GM21447 (cell line): ENCODE data around the gene ZDHHC1.
"Not testable (repeated sequence)": the region's sequence is repeated elsewhere in the genome, so short reads cannot be mapped to it uniquely, and the experiment has no call there.

Experiments used
- ATAC-seq: cut with Tn5 transposase; IDR thresholded peaks from one replicate; pipeline ENCODE4 v1.9.1; 2021; ENCODE audit not compliant: unreplicated experiment

Gene ZDHHC1

GRCh38 chr16:67364600-67365235, 51.6 kb downstream of the ZDHHC1 start:
- ATAC-seq, result no peak

DNA sequence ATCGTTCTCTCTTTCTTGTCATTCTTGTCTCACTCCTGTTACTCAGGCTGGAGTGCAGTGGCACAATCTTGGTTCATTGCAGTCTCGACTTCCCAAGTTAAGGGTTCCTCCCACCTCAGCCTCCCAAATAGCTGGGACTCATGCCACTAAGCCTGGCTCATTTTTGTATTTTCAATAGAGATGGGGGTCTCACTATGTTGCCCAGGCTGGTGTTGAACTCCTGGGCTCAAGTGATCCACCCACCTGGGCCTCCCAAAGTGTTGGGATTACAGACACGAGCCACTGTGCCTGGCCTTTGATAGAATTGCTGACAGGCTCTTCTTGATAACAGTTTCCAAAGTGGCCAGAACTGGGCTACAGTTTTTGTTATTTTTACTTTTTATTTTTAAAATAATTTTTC, 55.2 kb downstream of the ZDHHC1 start:
- no peak for ATAC-seq

- not testable (repeated sequence) for ATAC-seq
Observed at GRCh38 chr16:67359540-67360269, 56.6 kb downstream of the ZDHHC1 start.

GRCh38 chr16:67357561-67357960, 58.7 kb downstream of the ZDHHC1 start:
- ATAC-seq, result no peak

DNA sequence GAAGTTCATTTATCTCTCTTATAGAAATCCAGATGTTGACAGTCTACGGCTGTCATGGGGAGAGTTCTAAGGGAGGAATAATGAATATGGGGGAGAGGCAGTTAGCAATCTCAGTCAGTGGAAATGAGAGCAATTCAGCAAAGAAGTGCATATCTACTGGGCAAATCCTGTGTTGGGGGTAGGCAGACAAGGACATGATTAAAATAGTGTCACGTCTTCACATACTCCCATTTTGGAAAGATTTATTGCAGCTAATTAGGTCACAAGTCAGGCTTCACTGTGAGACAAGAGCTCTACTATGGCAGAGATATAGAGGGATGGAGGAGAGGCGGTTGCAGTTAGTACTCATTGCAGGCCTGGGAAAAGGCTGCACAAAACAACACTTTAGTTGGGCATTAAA, 59.9 kb downstream of the ZDHHC1 start:
- ATAC-seq, result no peak

- ATAC-seq, result not testable (repeated sequence)
Observed at GRCh38 chr16:67352463-67352862, 63.8 kb downstream of the ZDHHC1 start.

DNA sequence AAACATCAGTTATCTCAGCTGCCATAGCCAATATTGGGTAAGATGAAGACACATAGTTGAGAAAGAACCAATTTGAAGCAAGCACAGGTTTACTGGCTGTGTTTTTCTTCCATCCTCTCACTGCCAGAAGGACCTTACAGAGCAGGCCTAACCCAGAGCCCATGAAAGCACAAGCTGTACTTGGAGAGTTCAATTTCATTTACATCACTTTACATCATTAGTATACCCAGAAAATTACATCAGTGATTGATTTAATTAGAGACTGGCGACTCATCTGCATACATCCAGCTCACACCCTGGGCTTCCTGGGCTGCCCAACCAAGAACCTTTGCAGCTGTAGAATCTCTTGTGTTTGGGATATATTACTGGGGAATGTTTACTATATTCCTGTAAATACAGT, 66.0 kb downstream of the ZDHHC1 start:
- ATAC-seq, result no peak

DNA sequence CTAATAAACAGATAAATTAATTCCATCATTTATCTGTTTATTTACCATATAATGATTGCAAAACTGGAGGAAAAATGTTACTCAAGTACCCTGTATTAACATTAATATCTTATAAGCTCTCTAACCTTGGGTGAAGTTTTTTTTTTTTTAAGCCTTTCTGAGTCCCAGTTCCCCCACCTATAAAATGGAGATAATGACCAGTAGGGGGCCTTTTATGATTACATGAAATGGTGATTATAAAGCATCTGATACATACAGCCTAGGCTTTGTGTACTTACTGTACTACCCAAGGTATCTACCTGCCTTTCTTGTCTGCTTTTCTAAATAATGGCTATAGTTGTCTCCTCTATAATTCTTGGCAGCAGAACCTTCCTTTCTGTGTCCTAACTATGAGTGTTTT, 67.1 kb downstream of the ZDHHC1 start:
- ATAC-seq, result no peak

GRCh38 chr16:67346341-67346740, 69.9 kb downstream of the ZDHHC1 start:
- no peak for ATAC-seq

DNA sequence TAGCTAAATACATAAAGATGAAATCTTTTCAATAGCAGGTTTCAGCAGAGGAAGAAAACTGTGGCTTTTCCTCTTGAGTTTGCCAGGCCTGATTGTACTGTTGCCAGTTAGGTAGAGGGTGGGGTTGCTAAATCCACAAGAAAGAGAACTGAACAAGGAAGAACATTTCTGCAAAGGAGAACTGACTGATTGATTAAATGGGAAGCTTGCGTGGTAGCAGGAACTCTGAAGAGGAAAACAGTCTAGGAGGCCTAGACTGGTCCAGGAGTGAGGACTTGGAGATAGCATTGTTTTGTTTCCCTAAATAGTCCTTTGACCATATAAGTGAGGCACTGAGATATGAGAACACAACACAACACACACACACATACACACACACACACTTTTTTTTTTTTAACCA, 70.9 kb downstream of the ZDHHC1 start:
- no peak for ATAC-seq
